ENCODE data around the gene TFF1.

The TFF1 gene

GRCh38 chr21:42314616-42315295, 51.6 kb downstream of the TFF1 start:
- no peak for DNase-seq

GRCh38 chr21:42313501-42313969, 52.8 kb downstream of the TFF1 start:
- no peak for DNase-seq

GRCh38 chr21:42312626-42313104, 53.7 kb downstream of the TFF1 start:
- no peak for DNase-seq

All from suppressor macrophage treated with lipopolysaccharide for 4 hours (primary cell).